ENCODE results near the gene ZNRF4. TPM values are rescaled to one million over a fixed set of nuclear protein-coding genes. Genes with fewer than 3 reads are reported as not detected.
"Not testable (repeated sequence)": the region's sequence is repeated elsewhere in the genome, so short reads cannot be mapped to it uniquely, and the experiment has no call there.

The ZNRF4 gene
- not detected in 2 replicates for total RNA-seq

- intact Hi-C loops (cut with micrococcal nuclease): no loop called here
Observed at GRCh38 chr19:5455367-5456129, at the start of gene ZNRF4. Gene ZNRF4, plus strand, starts transcription at chr19:5455417. Its CDS starts 75 bp downstream, at chr19:5455492.

- intact Hi-C loops (cut with micrococcal nuclease): not testable (repeated sequence)
Observed at GRCh38 chr19:5406198-5406597, 49.0 kb upstream of the ZNRF4 start.

GRCh38 chr19:5406816-5407215 lies 48.4 kb upstream of the ZNRF4 start:
- intact Hi-C loops (cut with micrococcal nuclease): no loop called here

GRCh38 chr19:5407356-5407755 lies 47.9 kb upstream of the ZNRF4 start:
- intact Hi-C loops (cut with micrococcal nuclease): no loop called here

GRCh38 chr19:5417495-5418436 lies 37.5 kb upstream of the ZNRF4 start:
- intact Hi-C loops (cut with micrococcal nuclease): no loop called here

- intact Hi-C loops (cut with micrococcal nuclease): no loop called here
Observed at GRCh38 chr19:5418677-5419076, 36.5 kb upstream of the ZNRF4 start.

- intact Hi-C loops (cut with micrococcal nuclease): no loop called here
Observed at GRCh38 chr19:5420953-5421352, 34.3 kb upstream of the ZNRF4 start.

GRCh38 chr19:5423567-5424125 lies 31.6 kb upstream of the ZNRF4 start:
- intact Hi-C loops (cut with micrococcal nuclease): no loop called here

- intact Hi-C loops (cut with micrococcal nuclease): no loop called here
Observed at GRCh38 chr19:5424192-5424973, 30.8 kb upstream of the ZNRF4 start.

- intact Hi-C loops (cut with micrococcal nuclease): no loop called here
Observed at GRCh38 chr19:5425260-5425659, 30.0 kb upstream of the ZNRF4 start.

- intact Hi-C loops (cut with micrococcal nuclease): no loop called here
Observed at GRCh38 chr19:5430237-5430636, 25.0 kb upstream of the ZNRF4 start.

- intact Hi-C loops (cut with micrococcal nuclease): no loop called here
Observed at GRCh38 chr19:5432687-5433086, 22.5 kb upstream of the ZNRF4 start.

GRCh38 chr19:5434351-5434917 lies 20.8 kb upstream of the ZNRF4 start:
- intact Hi-C loops (cut with micrococcal nuclease): no loop called here

- intact Hi-C loops (cut with micrococcal nuclease): loop anchor here (5.0 kb wide), 1 partner anchor 232 kb away; no protein-coding TSS in a partner anchor
Observed at GRCh38 chr19:5434970-5435641, 20.1 kb upstream of the ZNRF4 start.

- intact Hi-C loops (cut with micrococcal nuclease): loop anchor here (5.0 kb wide), 1 partner anchor 232 kb away; no protein-coding TSS in a partner anchor
Observed at GRCh38 chr19:5435642-5436017, 19.6 kb upstream of the ZNRF4 start.

- intact Hi-C loops (cut with micrococcal nuclease): loop anchor here (5.0 kb wide), 1 partner anchor 231 kb away; no protein-coding TSS in a partner anchor
Observed at GRCh38 chr19:5436106-5436947, 18.9 kb upstream of the ZNRF4 start.

- intact Hi-C loops (cut with micrococcal nuclease): loop anchor here (5.0 kb wide), 1 partner anchor 230 kb away; no protein-coding TSS in a partner anchor
Observed at GRCh38 chr19:5436948-5437306, 18.3 kb upstream of the ZNRF4 start.

- intact Hi-C loops (cut with micrococcal nuclease): loop anchor here (5.0 kb wide), 1 partner anchor 229 kb away; no protein-coding TSS in a partner anchor
Observed at GRCh38 chr19:5438756-5439155, 16.5 kb upstream of the ZNRF4 start.

- intact Hi-C loops (cut with micrococcal nuclease): loop anchor here (5.0 kb wide), 1 partner anchor 228 kb away; no protein-coding TSS in a partner anchor
Observed at GRCh38 chr19:5439452-5439851, 15.8 kb upstream of the ZNRF4 start.

All from T-helper 1 cell treated with Interleukin-12 subunit alpha and Interleukin-12 subunit beta and Interleukin-4 antibody, amounts not matched to agents 30 ng/mL and 1 ng/mL, for 36 hours (primary cell).